Cardiac muscle cell (in vitro differentiated cells and primary cell): ENCODE data around the gene EXOC1. TPM values are rescaled to one million over a fixed set of nuclear protein-coding genes. Genes with fewer than 3 reads are reported as not detected.

Source experiments
- DNase-seq, 2 donors: peaks; one replicate each; pipeline versions ENCODE4 v3.0.0 to v3.0.0-alpha.2; 2010 to 2017; ENCODE audit warnings: low read depth in 1 of 2, low spot score in 1 of 2
- H3K27ac ChIP-seq: fragments of 200-600 bp; sonication (generic); 2 replicates; pipeline ENCODE4 v1.5.1; 2016
- H3K27me3 ChIP-seq: fragments of 200-600 bp; sonication (generic); 2 replicates; pipeline ENCODE4 v1.6.0; 2016; ENCODE audit warnings: control low read depth
- H3K36me3 ChIP-seq: fragments of 200-600 bp; sonication (generic); 2 replicates; pipeline ENCODE4 v1.5.1; 2016; ENCODE audit warnings: control low read depth
- H3K4me1 ChIP-seq: fragments of 200-600 bp; sonication (generic); 2 replicates; pipeline ENCODE4 v1.8.1; 2017; ENCODE audit warnings: low read depth, mild to moderate bottlenecking, mixed run types
- H3K4me3 ChIP-seq: fragments of 200-600 bp; sonication (generic); 2 replicates; pipeline ENCODE4 v1.5.1; 2016; ENCODE audit warnings: mild to moderate bottlenecking
- H3K9me3 ChIP-seq: fragments of 200-600 bp; sonication (generic); 2 replicates; pipeline ENCODE4 v1.5.1; 2017; ENCODE audit warnings: low read depth, mild to moderate bottlenecking, control low read depth
- CTCF ChIP-seq: IDR thresholded peaks from 2 replicates; pipeline ENCODE4 v1.5.1; 2012; ENCODE audit warnings: low read depth, mild to moderate bottlenecking, low read length
- polyA plus RNA-seq: library from polyadenylated mRNA; unstranded; fragments of >200 nt; fragmentation: Nextera tagmentation; extraction: Ambion mirVana; gene quantifications from 2 replicates; pipeline ENCODE4 v1.2.1, GENCODE V29; 2016
- total RNA-seq: library from RNA; depleted of rRNA; stranded (reverse); fragments of >200 nt; gene quantifications from 2 replicates; pipeline ENCODE4 v1.2.3, GENCODE V29; 2016

EXOC1 gene
- total and polyA plus RNA-seq, 2 experiments from 2014 or later: 17.9 to 27.6 TPM

- no peak for DNase-seq
- no peak overlapping the region for H3K27ac ChIP-seq
- H3K36me3 ChIP-seq: peaks cover 34% of the 10 kb centered on the region
- no peaks in the 10 kb centered on the region for H3K4me1 ChIP-seq
- no peaks in the 10 kb centered on the region for H3K27me3 ChIP-seq
- H3K4me3 ChIP-seq: no peak overlapping the region
- TF ChIP-seq CTCF: no peak
- H3K9me3 ChIP-seq: no peaks in the 10 kb centered on the region
Measured at GRCh38 chr4:55876387-55876786, 22.9 kb downstream of the EXOC1 start.

DNA sequence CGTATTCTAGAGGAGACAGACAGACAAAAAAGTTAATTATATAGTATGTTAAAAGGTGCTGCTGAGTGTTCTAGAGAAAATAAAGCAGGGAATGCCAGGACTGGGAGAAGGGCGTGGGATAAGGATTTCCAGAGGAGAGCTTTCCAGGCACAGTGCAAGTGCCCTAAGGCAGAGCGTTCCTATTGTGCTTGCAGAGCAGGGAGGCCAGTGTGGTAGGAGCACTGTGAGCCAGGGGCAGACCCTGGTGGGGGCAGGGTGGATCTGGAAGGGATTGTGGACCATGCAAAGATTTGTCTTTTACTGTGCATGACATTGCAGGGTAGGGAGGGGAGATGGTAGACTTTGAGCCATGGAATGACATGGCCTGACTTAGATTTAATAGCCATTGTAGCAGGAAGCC is 25.8 kb downstream of the EXOC1 start:
- Histone ChIP-seq H3K9me3 (no peaks in the 10 kb centered on the region), H3K4me1 (no peaks in the 10 kb centered on the region), H3K4me3 (no peak overlapping the region), H3K27ac (no peak overlapping the region), H3K36me3 (peaks cover 28% of the 10 kb centered on the region), H3K27me3 (no peaks in the 10 kb centered on the region)
- TF ChIP-seq CTCF: no peak
- DNase-seq: no peak

GRCh38 chr4:55880652-55881280 is 27.3 kb downstream of the EXOC1 start:
- Histone ChIP-seq H3K27me3 (no peaks in the 10 kb centered on the region), H3K4me1 (no peaks in the 10 kb centered on the region), H3K27ac (no peak overlapping the region), H3K36me3 (peaks cover 23% of the 10 kb centered on the region), H3K4me3 (no peak overlapping the region), H3K9me3 (no peaks in the 10 kb centered on the region)
- no peak for DNase-seq
- TF ChIP-seq CTCF: no peak

- Histone ChIP-seq H3K27me3 (no peaks in the 10 kb centered on the region), H3K36me3 (peaks cover 11% of the 10 kb centered on the region), H3K27ac (peak overlapping the region; percentile 11), H3K4me1 (no peaks in the 10 kb centered on the region), H3K9me3 (no peaks in the 10 kb centered on the region), H3K4me3 (no peak overlapping the region)
- DNase-seq: no peak
- no peak for TF ChIP-seq CTCF
Measured at GRCh38 chr4:55884093-55884850, 30.8 kb downstream of the EXOC1 start.

DNA sequence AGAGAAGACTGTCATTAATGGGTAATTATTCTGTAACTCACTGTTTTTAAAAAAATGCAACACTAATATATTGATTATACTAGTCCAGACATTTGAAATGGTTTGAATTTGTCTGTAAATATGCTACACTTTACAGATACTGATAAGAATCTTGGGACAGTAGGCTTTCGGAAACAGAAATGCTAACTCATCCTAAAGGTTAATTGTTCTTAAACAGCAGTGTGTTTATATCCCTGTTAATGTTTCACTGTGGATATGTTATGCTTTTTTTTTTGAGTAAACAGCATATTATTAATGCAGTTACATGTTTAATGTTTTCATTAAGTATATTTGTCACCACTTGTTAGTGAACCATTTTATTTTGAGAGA is 31.4 kb downstream of the EXOC1 start:
- Histone ChIP-seq H3K9me3 (no peaks in the 10 kb centered on the region), H3K27me3 (no peaks in the 10 kb centered on the region), H3K36me3 (peaks cover 11% of the 10 kb centered on the region), H3K27ac (no peak overlapping the region), H3K4me3 (no peak overlapping the region), H3K4me1 (no peaks in the 10 kb centered on the region)
- DNase-seq: no peak
- no peak for TF ChIP-seq CTCF
